ENCODE measurements around the gene NUP85.
A peak's percentile ranks its signal among the peaks of the same experiment; 100 is the strongest.
"Not testable (repeated sequence)": the region's sequence is repeated elsewhere in the genome, so short reads cannot be mapped to it uniquely, and the experiment has no call there.

NUP85 gene

GRCh38 chr17:75199886-75200618 lies 5.4 kb upstream of the NUP85 start:
- no peak for DNase-seq (ENCODE audit: low read depth in 2 of 2)

- DNase-seq (ENCODE audit: low read depth in 2 of 2) = no peak
Measured at GRCh38 chr17:75205793-75206163, 299 bp downstream of the NUP85 start.

GRCh38 chr17:75207050-75207407 lies 1.6 kb downstream of the NUP85 start:
- not testable (repeated sequence) for DNase-seq (ENCODE audit: low read depth in 2 of 2)

- no peak for DNase-seq (ENCODE audit: low read depth in 2 of 2)
Measured at GRCh38 chr17:75207760-75208159, 2.3 kb downstream of the NUP85 start.

GRCh38 chr17:75208161-75208560 lies 2.7 kb downstream of the NUP85 start:
- DNase-seq (ENCODE audit: low read depth in 2 of 2) = no peak

GRCh38 chr17:75209061-75209460 lies 3.6 kb downstream of the NUP85 start:
- no peak for DNase-seq (ENCODE audit: low read depth in 2 of 2)

GRCh38 chr17:75218131-75218530 lies 12.7 kb downstream of the NUP85 start:
- DNase-seq (ENCODE audit: low read depth in 2 of 2) = no peak

GRCh38 chr17:75219815-75220214 lies 14.3 kb downstream of the NUP85 start:
- DNase-seq (ENCODE audit: low read depth in 2 of 2) = no peak

GRCh38 chr17:75225016-75225415 lies 19.5 kb downstream of the NUP85 start:
- DNase-seq (ENCODE audit: low read depth in 2 of 2) = no peak

GRCh38 chr17:75227729-75228128 lies 22.2 kb downstream of the NUP85 start:
- no peak for DNase-seq (ENCODE audit: low read depth in 2 of 2)

GRCh38 chr17:75228305-75228704 lies 22.8 kb downstream of the NUP85 start:
- no peak for DNase-seq (ENCODE audit: low read depth in 2 of 2)

- DNase-seq (ENCODE audit: low read depth in 2 of 2) = no peak
Measured at GRCh38 chr17:75228847-75229246, 23.4 kb downstream of the NUP85 start.

- DNase-seq (ENCODE audit: low read depth in 2 of 2) = no peak
Measured at GRCh38 chr17:75231071-75231470, 25.6 kb downstream of the NUP85 start.

GRCh38 chr17:75231741-75232464 lies 26.4 kb downstream of the NUP85 start:
- DNase-seq (ENCODE audit: low read depth in 2 of 2) = no peak

GRCh38 chr17:75232786-75233185 lies 27.3 kb downstream of the NUP85 start:
- DNase-seq (ENCODE audit: low read depth in 2 of 2) = no peak

GRCh38 chr17:75237100-75238014 lies 31.9 kb downstream of the NUP85 start:
- DNase-seq (ENCODE audit: low read depth in 2 of 2) = no peak

GRCh38 chr17:75238020-75238580 lies 32.6 kb downstream of the NUP85 start:
- DNase-seq (ENCODE audit: low read depth in 2 of 2) = no peak

GRCh38 chr17:75238684-75239191 lies 33.3 kb downstream of the NUP85 start:
- peak; percentile 45 to 59 for DNase-seq (ENCODE audit: low read depth in 2 of 2)

- no peak for DNase-seq (ENCODE audit: low read depth in 2 of 2)
Measured at GRCh38 chr17:75239214-75239613, 33.7 kb downstream of the NUP85 start.

GRCh38 chr17:75239778-75240393 lies 34.4 kb downstream of the NUP85 start:
- no peak for DNase-seq (ENCODE audit: low read depth in 2 of 2)

GRCh38 chr17:75240394-75241142 lies 35.1 kb downstream of the NUP85 start:
- DNase-seq (ENCODE audit: low read depth in 2 of 2) = peak; percentile 25 to 49

Measured in stimulated activated CD4-positive, alpha-beta T cell treated with anti-CD3 and anti-CD28 coated beads, Interleukin-1b, Interleukin-23, amount 100 ng/mL, for 4 hours (primary cell).